ENCODE measurements around the gene PDSS1. TPM values are rescaled to one million over a fixed set of nuclear protein-coding genes. Genes with fewer than 3 reads are reported as not detected.
A peak's percentile ranks its signal among the peaks of the same experiment; 100 is the strongest.
"Not testable (repeated sequence)": the region's sequence is repeated elsewhere in the genome, so short reads cannot be mapped to it uniquely, and the experiment has no call there.

PDSS1 gene
- total and polyA plus RNA-seq, 3 experiments from 2014 or later: 3.0 to 34.7 (median 32.0) TPM

DNA sequence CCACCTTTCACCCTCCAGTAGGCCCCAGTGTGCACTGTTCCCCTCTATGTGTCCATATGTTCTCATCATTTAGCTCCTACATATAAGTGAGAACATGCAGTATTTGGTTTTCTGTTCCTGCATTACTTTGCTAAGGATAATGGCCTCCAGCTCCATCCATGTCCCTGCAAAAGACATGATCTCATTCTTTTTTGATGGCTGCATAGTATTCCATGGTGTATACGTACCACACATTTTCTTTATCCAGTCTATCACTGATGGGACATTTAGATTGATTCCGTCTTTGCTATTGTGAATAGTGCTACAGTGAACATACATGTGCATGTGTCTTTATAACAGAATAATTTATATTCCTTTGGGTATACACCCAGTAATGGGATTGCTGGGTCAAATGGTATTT, 92.3 kb downstream of the PDSS1 start:
- H3K4me3 ChIP-seq (ENCODE audit: low read length); CTCF ChIA-PET; H3K9me3 Mint-ChIP-seq; H3K27ac ChIP-seq (ENCODE audit: low read depth, low read length); H3K4me3 Mint-ChIP-seq; H3K4me1 ChIP-seq (ENCODE audit: insufficient read depth, low read length); POLR2A ChIA-PET; H3K36me3 ChIP-seq (ENCODE audit: insufficient read depth, low read length); H3K27me3 ChIP-seq (ENCODE audit: insufficient read depth, low read length, poor library complexity, severe bottlenecking); H3K9me3 ChIP-seq (ENCODE audit: low read length); DNase-seq; H3K27me3 Mint-ChIP-seq: not testable (repeated sequence)
- Mint-ChIP-seq H3K36me3 (peaks cover 7 to 46% (median 19%) of the 10 kb centered on the region in 3 donors), H3K27ac (peak overlapping the region in 3 of 8 donors; percentile 30 to 78 (median 44)), H3K4me1 (peaks cover 57 to 85% (median 82%) of the 10 kb centered on the region in 3 donors)

DNA sequence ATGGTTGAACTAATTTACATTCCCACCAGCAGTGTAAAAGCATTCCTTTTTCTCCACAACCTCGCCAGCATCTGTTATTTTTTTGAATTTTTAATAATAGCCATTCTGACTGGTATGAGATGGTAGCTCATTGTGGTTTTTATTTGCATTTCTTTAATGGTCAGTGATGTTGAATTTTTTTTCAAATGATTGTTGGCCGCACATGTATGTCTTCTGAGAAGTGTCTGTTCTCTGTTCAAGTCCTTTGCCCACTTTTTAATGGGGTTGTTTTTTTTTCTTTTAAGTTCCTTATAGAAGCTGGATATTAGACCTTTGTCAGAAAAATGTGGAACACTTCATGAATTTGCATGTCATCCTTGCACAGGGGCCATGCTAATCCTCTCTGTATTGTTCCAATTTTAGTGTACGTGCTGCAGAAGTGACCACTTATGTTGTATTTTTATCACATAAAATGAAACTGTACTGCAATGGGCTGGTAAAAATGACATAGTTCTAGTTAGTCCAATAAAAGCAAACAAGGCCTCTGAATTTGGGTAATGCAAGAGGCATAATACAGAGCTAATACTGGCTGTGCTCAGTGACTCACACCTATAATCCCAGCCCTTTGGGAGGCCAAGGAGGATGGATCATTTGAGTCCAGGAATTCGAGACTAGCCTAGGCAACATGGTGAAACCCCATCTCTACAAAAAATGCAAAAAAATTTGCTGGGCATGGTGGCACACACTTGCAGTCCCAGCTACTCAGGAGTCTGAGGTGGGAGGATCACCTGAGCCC, 92.9 kb downstream of the PDSS1 start:
- ChIA-PET CTCF (no interaction called here), POLR2A (no interaction called here)
- no peaks in the 10 kb centered on the region for H3K9me3 ChIP-seq (ENCODE audit: low read length)
- H3K4me3 ChIP-seq (ENCODE audit: low read length): no peak overlapping the region
- Mint-ChIP-seq H3K27me3 (no peaks in the 10 kb centered on the region), H3K4me3 (no peak overlapping the region), H3K9me3 (peaks cover 0 to 4% (median 2%) of the 10 kb centered on the region in 5 donors), H3K4me1 (peaks cover 57 to 83% (median 81%) of the 10 kb centered on the region in 3 donors), H3K27ac (peak overlapping the region in 1 of 8 donors; percentile 44), H3K36me3 (peaks cover 11 to 42% (median 22%) of the 10 kb centered on the region in 3 donors)
- DNase-seq: no peak
- H3K36me3 ChIP-seq (ENCODE audit: insufficient read depth, low read length): no peaks in the 10 kb centered on the region
- no peak overlapping the region for H3K27ac ChIP-seq (ENCODE audit: low read depth, low read length)
- no peaks in the 10 kb centered on the region for H3K27me3 ChIP-seq (ENCODE audit: insufficient read depth, low read length, poor library complexity, severe bottlenecking)
- H3K4me1 ChIP-seq (ENCODE audit: insufficient read depth, low read length): no peaks in the 10 kb centered on the region

DNA sequence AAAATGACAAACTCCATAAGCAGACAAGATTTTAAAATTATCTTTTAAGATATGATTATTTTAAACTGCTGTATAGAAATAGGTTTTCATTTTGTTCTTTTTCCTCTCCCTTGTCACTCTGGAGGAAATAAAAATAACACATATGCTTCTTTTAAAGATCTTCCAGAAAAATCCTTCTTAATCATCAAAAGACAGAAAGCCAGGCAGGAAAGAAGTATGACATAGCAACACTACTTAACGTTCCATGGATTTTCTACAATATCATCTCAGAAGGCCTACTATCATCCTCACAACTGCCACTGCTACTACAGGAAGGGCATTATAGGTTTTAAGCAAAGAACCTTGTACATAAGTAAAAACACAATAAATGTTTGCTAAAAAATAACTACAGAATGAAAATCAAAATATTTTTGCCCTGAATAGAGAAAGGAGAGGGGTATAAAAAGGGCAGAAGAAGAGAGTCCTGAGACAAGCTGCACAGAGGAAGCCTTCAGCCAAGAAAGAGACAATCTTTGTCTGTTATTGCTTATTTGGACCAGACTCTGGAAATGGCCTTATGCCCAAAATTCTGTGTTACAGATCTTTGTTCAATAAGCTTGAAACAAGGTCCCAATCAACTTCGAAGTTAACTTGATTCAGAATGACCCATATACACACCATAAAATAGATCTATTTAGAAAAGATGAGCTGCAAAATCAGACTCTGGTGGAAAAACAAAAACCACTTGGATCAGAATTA, 95.4 kb downstream of the PDSS1 start:
- Mint-ChIP-seq H3K36me3 (peaks cover 13 to 31% (median 19%) of the 10 kb centered on the region in 3 donors), H3K4me1 (peaks cover 53 to 80% (median 73%) of the 10 kb centered on the region in 3 donors), H3K27ac (peak overlapping the region in 5 of 8 donors; percentile 21 to 93 (median 49)), H3K9me3 (peaks cover 0 to 5% (median 4%) of the 10 kb centered on the region in 5 donors), H3K4me3 (peak overlapping the region in 2 of 7 donors; percentile 28 to 32), H3K27me3 (no peaks in the 10 kb centered on the region)
- CTCF ChIA-PET: no interaction called here
- Histone ChIP-seq H3K9me3 (ENCODE audit: low read length) (no peaks in the 10 kb centered on the region), H3K27ac (ENCODE audit: low read depth, low read length) (no peak overlapping the region), H3K27me3 (ENCODE audit: insufficient read depth, low read length, poor library complexity, severe bottlenecking) (no peaks in the 10 kb centered on the region), H3K4me3 (ENCODE audit: low read length) (no peak overlapping the region), H3K36me3 (ENCODE audit: insufficient read depth, low read length) (no peaks in the 10 kb centered on the region), H3K4me1 (ENCODE audit: insufficient read depth, low read length) (no peaks in the 10 kb centered on the region)
- POLR2A ChIA-PET: no interaction called here
- no peak for DNase-seq

Other genes starting within 250 kb of the PDSS1 start
- 10 to 100 TPM; 35.9 to 37.1 TPM for gene ABI1, start 163.3 kb downstream of the PDSS1 start, total RNA-seq
- 79.7 TPM for gene ABI1, start 163.3 kb downstream of the PDSS1 start, polyA plus RNA-seq

All from CD8-positive, alpha-beta memory T cell (primary cell).